ENCODE data around the gene NSUN6. TPM values are rescaled to one million over a fixed set of nuclear protein-coding genes. Genes with fewer than 3 reads are reported as not detected.

Gene NSUN6
- polyA plus RNA-seq, 4 donors = 6.0 to 21.9 (median 8.5) TPM

- DNase-seq (no peak), FAIRE-seq (no peak)
- 61 to 69% (median 61%) methylated on average over 3 of the region's 3 CpGs for WGBS, 3 donors
- Histone ChIP-seq H3K27ac (ENCODE audit: low read depth in 1 of 3, low read length in 2 of 3) (no peak overlapping the region), H3K9me3 (ENCODE audit: control insufficient read depth in 2 of 2, insufficient read depth in 1 of 2, low read depth in 1 of 2, low read length in 1 of 2) (no peaks in the 10 kb centered on the region), H3K4me1 (ENCODE audit: control insufficient read depth in 3 of 3, insufficient read depth in 2 of 3, low read depth in 1 of 3, low read length in 2 of 3) (peaks cover 0 to 10% (median 8%) of the 10 kb centered on the region in 3 donors), H3K27me3 (ENCODE audit: control insufficient read depth in 3 of 3, insufficient read depth in 3 of 3, low read length in 3 of 3) (no peaks in the 10 kb centered on the region), H3K4me3 (ENCODE audit: low read depth in 1 of 3, low read length in 3 of 3) (no peak overlapping the region), H3K36me3 (ENCODE audit: control insufficient read depth in 3 of 3, insufficient read depth in 2 of 3, low read depth in 1 of 3, low read length in 3 of 3) (peaks cover 2 to 24% (median 4%) of the 10 kb centered on the region in 3 donors)
Observed at GRCh38 chr10:18665815-18666558, 14.6 kb upstream of the NSUN6 start.

DNA sequence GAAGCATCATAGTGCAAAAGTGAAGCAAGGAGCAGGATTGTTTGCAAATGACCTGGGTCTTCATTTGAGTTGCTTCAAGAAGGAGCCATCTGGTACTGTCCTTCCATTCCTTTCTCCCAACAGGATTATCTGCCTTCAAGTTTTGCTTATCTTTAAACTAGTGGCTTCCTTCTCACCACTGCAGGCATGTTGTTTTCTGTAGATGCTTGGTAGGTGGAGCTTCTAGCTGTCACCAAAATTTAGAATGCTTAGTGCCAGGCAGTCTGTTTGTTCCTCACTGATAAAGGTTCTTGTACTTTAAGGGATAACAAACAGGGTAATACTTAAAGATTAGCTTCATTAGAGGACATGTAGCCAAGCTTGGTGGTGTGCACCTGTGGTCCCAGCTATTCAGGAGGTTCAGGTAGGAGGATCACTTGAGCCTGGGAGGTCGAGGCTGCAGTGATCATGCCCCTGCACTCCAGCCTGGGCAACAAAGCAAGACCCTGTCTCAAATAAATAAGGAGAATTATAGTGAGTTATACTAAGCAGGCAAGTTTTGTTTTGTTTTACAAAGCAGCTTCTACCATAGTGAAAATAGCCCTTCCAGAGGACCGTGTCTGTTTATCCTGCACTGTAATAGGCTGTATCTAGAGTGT, 13.6 kb upstream of the NSUN6 start:
- Histone ChIP-seq H3K27ac (ENCODE audit: low read depth in 1 of 3, low read length in 2 of 3) (no peak overlapping the region), H3K36me3 (ENCODE audit: control insufficient read depth in 3 of 3, insufficient read depth in 2 of 3, low read depth in 1 of 3, low read length in 3 of 3) (peaks cover 2 to 21% (median 3%) of the 10 kb centered on the region in 3 donors), H3K4me3 (ENCODE audit: low read depth in 1 of 3, low read length in 3 of 3) (no peak overlapping the region), H3K27me3 (ENCODE audit: control insufficient read depth in 3 of 3, insufficient read depth in 3 of 3, low read length in 3 of 3) (no peaks in the 10 kb centered on the region), H3K9me3 (ENCODE audit: control insufficient read depth in 2 of 2, insufficient read depth in 1 of 2, low read depth in 1 of 2, low read length in 1 of 2) (no peaks in the 10 kb centered on the region), H3K4me1 (ENCODE audit: control insufficient read depth in 3 of 3, insufficient read depth in 2 of 3, low read depth in 1 of 3, low read length in 2 of 3) (peaks cover 0 to 13% (median 11%) of the 10 kb centered on the region in 3 donors)
- FAIRE-seq (no peak), DNase-seq (no peak)
- 84 to 92% (median 91%) methylated on average over 2 of the region's 2 CpGs for WGBS, 3 donors

GRCh38 chr10:18660816-18661431, 9.5 kb upstream of the NSUN6 start:
- WGBS, 3 donors = 34 to 71% (median 52%) methylated on average over 19 of the region's 19 CpGs
- Histone ChIP-seq H3K36me3 (ENCODE audit: control insufficient read depth in 3 of 3, insufficient read depth in 2 of 3, low read depth in 1 of 3, low read length in 3 of 3) (peaks cover 0 to 10% (median 0%) of the 10 kb centered on the region in 3 donors), H3K27me3 (ENCODE audit: control insufficient read depth in 3 of 3, insufficient read depth in 3 of 3, low read length in 3 of 3) (no peaks in the 10 kb centered on the region), H3K4me1 (ENCODE audit: control insufficient read depth in 3 of 3, insufficient read depth in 2 of 3, low read depth in 1 of 3, low read length in 2 of 3) (peaks cover 0 to 13% (median 11%) of the 10 kb centered on the region in 3 donors), H3K4me3 (ENCODE audit: low read depth in 1 of 3, low read length in 3 of 3) (peak overlapping the region in 2 of 3 donors; percentile 74 to 86), H3K27ac (ENCODE audit: low read depth in 1 of 3, low read length in 2 of 3) (peak overlapping the region in 1 of 3 donors; percentile 99), H3K9me3 (ENCODE audit: control insufficient read depth in 2 of 2, insufficient read depth in 1 of 2, low read depth in 1 of 2, low read length in 1 of 2) (no peaks in the 10 kb centered on the region)
- DNase-seq (no peak), FAIRE-seq (no peak)

DNA sequence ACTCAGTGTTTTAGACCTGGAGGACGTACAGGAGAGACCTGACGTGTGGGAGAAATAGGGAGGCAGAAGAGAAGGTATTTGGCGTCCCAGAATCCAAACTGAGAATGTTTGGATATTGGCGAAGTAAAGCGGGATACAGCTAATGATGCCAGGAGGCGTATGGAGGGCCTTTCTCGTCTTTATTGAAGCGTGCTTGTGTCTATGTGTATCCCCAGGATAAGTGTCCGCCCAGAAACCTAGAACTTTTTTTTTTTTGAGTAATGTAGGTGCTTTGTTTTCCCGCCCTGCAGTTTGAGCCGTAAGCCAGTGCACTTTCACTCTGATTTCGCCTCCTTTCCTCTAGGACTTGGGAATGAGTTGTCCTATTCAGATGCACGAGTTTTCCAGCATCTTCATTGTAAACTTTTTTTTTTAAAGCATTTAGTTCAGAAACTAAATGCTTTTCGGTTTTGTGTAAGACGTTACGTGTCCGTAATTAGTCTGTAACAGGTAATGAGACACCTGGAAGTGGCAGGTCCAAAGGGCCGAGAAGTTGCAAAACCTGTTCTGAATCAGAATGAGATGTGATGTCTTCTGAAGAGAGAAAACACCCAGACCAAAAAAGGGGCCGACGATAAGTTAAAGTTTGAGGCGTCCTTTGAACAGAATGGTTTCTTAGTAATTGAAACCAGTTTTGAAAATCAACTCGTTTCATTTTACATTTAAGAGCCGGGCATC, 8.6 kb upstream of the NSUN6 start:
- Histone ChIP-seq H3K27me3 (ENCODE audit: control insufficient read depth in 3 of 3, insufficient read depth in 3 of 3, low read length in 3 of 3) (no peaks in the 10 kb centered on the region), H3K9me3 (ENCODE audit: control insufficient read depth in 2 of 2, insufficient read depth in 1 of 2, low read depth in 1 of 2, low read length in 1 of 2) (no peaks in the 10 kb centered on the region), H3K4me3 (ENCODE audit: low read depth in 1 of 3, low read length in 3 of 3) (peak overlapping the region; percentile 74 to 86 (median 82)), H3K4me1 (ENCODE audit: control insufficient read depth in 3 of 3, insufficient read depth in 2 of 3, low read depth in 1 of 3, low read length in 2 of 3) (peaks cover 0 to 13% (median 11%) of the 10 kb centered on the region in 3 donors), H3K27ac (ENCODE audit: low read depth in 1 of 3, low read length in 2 of 3) (peak overlapping the region; percentile 92 to 99 (median 96)), H3K36me3 (ENCODE audit: control insufficient read depth in 3 of 3, insufficient read depth in 2 of 3, low read depth in 1 of 3, low read length in 3 of 3) (peaks cover 0 to 10% (median 0%) of the 10 kb centered on the region in 3 donors)
- FAIRE-seq = no peak
- DNase-seq = peak; percentile 94
- WGBS, 3 donors = 0 to 1% (median 0%) methylated on average over 23 of the region's 23 CpGs

- Histone ChIP-seq H3K4me1 (ENCODE audit: control insufficient read depth in 3 of 3, insufficient read depth in 2 of 3, low read depth in 1 of 3, low read length in 2 of 3) (peaks cover 0 to 11% (median 11%) of the 10 kb centered on the region in 3 donors), H3K36me3 (ENCODE audit: control insufficient read depth in 3 of 3, insufficient read depth in 2 of 3, low read depth in 1 of 3, low read length in 3 of 3) (peaks cover 0 to 13% (median 0%) of the 10 kb centered on the region in 3 donors), H3K9me3 (ENCODE audit: control insufficient read depth in 2 of 2, insufficient read depth in 1 of 2, low read depth in 1 of 2, low read length in 1 of 2) (no peaks in the 10 kb centered on the region), H3K4me3 (ENCODE audit: low read depth in 1 of 3, low read length in 3 of 3) (peak within 1 kb of the TSS; percentile 74 to 86 (median 82)), H3K27me3 (ENCODE audit: control insufficient read depth in 3 of 3, insufficient read depth in 3 of 3, low read length in 3 of 3) (no peaks in the 10 kb centered on the region), H3K27ac (ENCODE audit: low read depth in 1 of 3, low read length in 2 of 3) (peak within 1 kb of the TSS; percentile 92 to 99 (median 96))
- 0 to 1% (median 1%) methylated on average over 62 to 72 of the region's 72 CpGs for WGBS, 3 donors
- DNase-seq = peak; percentile 97 to 99
- FAIRE-seq = no peak
Observed at GRCh38 chr10:18659125-18659818, 7.9 kb upstream of the NSUN6 start, which contains the start of gene ARL5B. Gene ARL5B, plus strand, starts transcription at chr10:18659431. Its CDS starts 207 bp downstream, at chr10:18659638.

DNA sequence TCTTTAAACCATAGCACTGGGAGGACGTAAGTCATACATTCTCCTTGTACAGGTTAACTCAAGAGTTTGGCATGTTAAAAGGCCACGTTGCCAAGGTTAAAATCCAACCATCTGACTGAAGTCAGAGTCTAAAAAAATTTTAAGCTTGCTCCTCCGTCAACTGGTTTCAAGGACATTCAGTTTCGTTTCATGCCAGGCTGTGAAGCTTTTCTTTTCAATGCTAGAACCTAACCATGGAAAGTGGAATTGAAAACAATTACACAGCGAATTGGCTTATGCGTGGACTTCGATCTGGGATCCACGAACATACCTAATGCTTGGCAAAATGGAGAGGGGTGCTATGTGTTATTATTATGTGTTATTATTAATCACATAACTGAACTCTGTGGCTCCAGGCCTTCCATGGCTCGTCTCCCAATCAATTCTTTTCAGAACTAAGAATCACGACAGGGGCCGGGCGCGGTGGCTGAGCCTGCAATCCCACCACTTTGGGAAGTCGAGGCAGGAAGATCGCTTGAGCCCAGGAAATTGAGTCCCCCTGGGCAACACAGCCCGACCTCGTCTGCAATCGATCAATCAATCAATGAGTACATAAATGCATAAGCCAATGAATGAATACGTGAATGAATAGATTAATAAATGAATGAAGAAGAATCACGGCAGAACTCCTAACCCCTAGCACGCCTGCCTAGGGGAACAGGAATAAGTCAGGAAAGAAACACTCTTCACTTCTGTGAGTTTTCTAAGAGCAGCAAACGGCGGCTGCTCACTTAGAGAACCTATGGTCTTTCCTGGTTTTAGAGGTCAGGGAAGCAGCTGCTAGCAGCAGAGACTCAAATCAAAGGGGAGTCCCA, 7.1 kb upstream of the NSUN6 start:
- DNase-seq (peak; percentile 77 to 85), FAIRE-seq (no peak)
- 2 to 16% (median 14%) methylated on average over 23 of the region's 23 CpGs for whole genome bisulfite sequencing, 3 donors
- H3K4me3 ChIP-seq (ENCODE audit: low read depth in 1 of 3, low read length in 3 of 3) = peak overlapping the region; percentile 53 to 86 (median 74)
- peaks cover 0 to 11% (median 11%) of the 10 kb centered on the region in 3 donors for H3K4me1 ChIP-seq (ENCODE audit: control insufficient read depth in 3 of 3, insufficient read depth in 2 of 3, low read depth in 1 of 3, low read length in 2 of 3)
- H3K27ac ChIP-seq (ENCODE audit: low read depth in 1 of 3, low read length in 2 of 3) = peak overlapping the region; percentile 92 to 99 (median 96)
- H3K9me3 ChIP-seq (ENCODE audit: control insufficient read depth in 2 of 2, insufficient read depth in 1 of 2, low read depth in 1 of 2, low read length in 1 of 2) = no peaks in the 10 kb centered on the region
- H3K36me3 ChIP-seq (ENCODE audit: control insufficient read depth in 3 of 3, insufficient read depth in 2 of 3, low read depth in 1 of 3, low read length in 3 of 3) = peaks cover 0 to 13% (median 0%) of the 10 kb centered on the region in 3 donors
- no peaks in the 10 kb centered on the region for H3K27me3 ChIP-seq (ENCODE audit: control insufficient read depth in 3 of 3, insufficient read depth in 3 of 3, low read length in 3 of 3)

GRCh38 chr10:18656724-18657123, 5.3 kb upstream of the NSUN6 start:
- 88 to 90% (median 90%) methylated on average over 3 of the region's 3 CpGs for WGBS, 3 donors
- H3K27me3 ChIP-seq (ENCODE audit: control insufficient read depth in 3 of 3, insufficient read depth in 3 of 3, low read length in 3 of 3) = no peaks in the 10 kb centered on the region
- no peak overlapping the region for H3K27ac ChIP-seq (ENCODE audit: low read depth in 1 of 3, low read length in 2 of 3)
- H3K4me1 ChIP-seq (ENCODE audit: control insufficient read depth in 3 of 3, insufficient read depth in 2 of 3, low read depth in 1 of 3, low read length in 2 of 3) = peaks cover 0 to 14% (median 7%) of the 10 kb centered on the region in 3 donors
- DNase-seq = no peak
- no peaks in the 10 kb centered on the region for H3K9me3 ChIP-seq (ENCODE audit: control insufficient read depth in 2 of 2, insufficient read depth in 1 of 2, low read depth in 1 of 2, low read length in 1 of 2)
- peaks cover 0 to 6% (median 0%) of the 10 kb centered on the region in 3 donors for H3K36me3 ChIP-seq (ENCODE audit: control insufficient read depth in 3 of 3, insufficient read depth in 2 of 3, low read depth in 1 of 3, low read length in 3 of 3)
- H3K4me3 ChIP-seq (ENCODE audit: low read depth in 1 of 3, low read length in 3 of 3) = no peak overlapping the region
- no peak for FAIRE-seq

Measured in small intestine (tissue), 7 donors.